Osteoblast (primary cell): ENCODE measurements around the gene P2RX4. TPM values are rescaled to one million over a fixed set of nuclear protein-coding genes. Genes with fewer than 3 reads are reported as not detected.

Source experiments
- DNase-seq: peaks from one replicate; pipeline ENCODE4 v3.0.0; 2011; ENCODE audit warnings: low spot score, mixed read lengths; ENCODE audit not compliant: insufficient read length; ENCODE audit errors: missing footprints
- H2AFZ ChIP-seq: 2 replicates; pipeline ENCODE4 v1.6.0; 2011; ENCODE audit warnings: mild to moderate bottlenecking, low read length
- H3K27ac ChIP-seq: 2 replicates; pipeline ENCODE4 v1.5.1; 2011; ENCODE audit warnings: mild to moderate bottlenecking, low read depth, low read length, moderate library complexity
- H3K27me3 ChIP-seq: 2 replicates; pipeline ENCODE4 v1.6.0; 2012; ENCODE audit warnings: mild to moderate bottlenecking, control low read depth, inconsistent platforms, low read length, moderate library complexity; ENCODE audit not compliant: insufficient read depth
- H3K36me3 ChIP-seq: 2 replicates; pipeline ENCODE4 v1.5.1; 2011; ENCODE audit warnings: mild to moderate bottlenecking, low read length, control low read depth, moderate library complexity; ENCODE audit not compliant: insufficient read depth
- H3K4me1 ChIP-seq: 2 replicates; pipeline ENCODE4 v1.5.1; 2011; ENCODE audit warnings: mild to moderate bottlenecking, low read length, control low read depth, moderate library complexity; ENCODE audit not compliant: insufficient read depth
- H3K4me2 ChIP-seq: 2 replicates; pipeline ENCODE4 v1.6.0; 2011; ENCODE audit warnings: mild to moderate bottlenecking, low read length; ENCODE audit not compliant: insufficient read depth
- H3K4me3 ChIP-seq: fragments of 200-600 bp; sonication (generic); 3 replicates; pipeline ENCODE4 v1.5.1; 2012; ENCODE audit warnings: mild to moderate bottlenecking, low read length, inconsistent platforms; ENCODE audit not compliant: insufficient read depth
- H3K79me2 ChIP-seq: 2 replicates; pipeline ENCODE4 v1.6.0; 2012; ENCODE audit warnings: mild to moderate bottlenecking, low read length, control low read depth, inconsistent platforms; ENCODE audit not compliant: insufficient read depth
- H3K9me3 ChIP-seq: 2 replicates; pipeline ENCODE4 v1.5.1; 2011; ENCODE audit warnings: low read depth, low read length, control low read depth
- H4K20me1 ChIP-seq: 2 replicates; pipeline ENCODE4 v1.6.0; 2012; ENCODE audit warnings: mild to moderate bottlenecking, low read length, control low read depth; ENCODE audit not compliant: insufficient read depth
- CTCF ChIP-seq: IDR thresholded peaks from 2 replicates; pipeline ENCODE4 v1.5.1; 2011; ENCODE audit warnings: mild to moderate bottlenecking, low read depth, low read length, moderate library complexity; ENCODE audit errors: extremely low read depth
- total RNA-seq: library from RNA; depleted of rRNA; stranded (reverse); fragments of >200 nt; gene quantifications from 2 replicates; pipeline ENCODE4 v1.2.3, GENCODE V29; 2012

P2RX4 gene
- total RNA-seq, 1 donor, result 23.5 TPM

DNA sequence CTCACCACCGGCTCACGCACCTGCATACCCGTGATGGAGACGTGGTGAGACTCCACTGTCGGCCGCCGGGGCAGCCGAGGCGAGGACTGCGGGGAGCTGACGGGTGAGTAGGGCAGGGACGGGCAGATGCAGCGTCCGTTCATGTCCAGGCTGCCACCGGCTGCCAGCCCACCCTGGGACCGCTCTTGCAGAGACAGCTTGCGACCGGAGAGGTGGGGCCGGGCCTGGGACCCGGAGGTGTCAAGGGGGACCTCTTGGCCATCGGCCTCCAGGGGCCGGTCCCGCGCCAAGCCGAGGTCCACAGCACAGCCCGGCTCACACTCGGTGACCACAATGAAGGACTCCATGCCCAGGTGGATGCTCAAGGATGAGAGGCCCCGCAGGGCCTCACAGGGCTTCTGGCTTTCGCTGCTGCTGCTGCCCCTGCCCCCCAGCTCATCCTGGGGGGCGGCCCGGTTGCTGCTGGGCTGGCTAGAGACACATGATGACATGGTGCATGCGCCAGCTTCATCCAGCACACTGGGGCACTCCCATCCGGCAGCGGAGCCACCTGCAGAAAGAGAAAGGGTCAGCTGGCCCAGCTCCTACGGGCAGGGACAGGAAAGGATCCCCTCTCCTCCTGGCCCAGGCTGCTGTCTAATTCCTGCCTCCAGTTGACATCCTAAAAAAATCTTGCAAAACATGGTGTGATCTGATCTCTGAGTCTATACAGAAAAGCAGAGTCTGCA, 64.3 kb downstream of the P2RX4 start:
- Histone ChIP-seq H3K27ac (no peak overlapping the region), H4K20me1 (peaks cover 12% of the 10 kb centered on the region), H3K4me3 (no peak overlapping the region), H3K79me2 (peaks cover 33% of the 10 kb centered on the region), H3K36me3 (peaks cover 20% of the 10 kb centered on the region), H3K4me2 (no peak overlapping the region), H3K27me3 (no peaks in the 10 kb centered on the region), H3K4me1 (peaks cover 9% of the 10 kb centered on the region), H3K9me3 (no peaks in the 10 kb centered on the region), H2AFZ (no peak overlapping the region)
- TF ChIP-seq CTCF, result no peak
- no peak for DNase-seq

DNA sequence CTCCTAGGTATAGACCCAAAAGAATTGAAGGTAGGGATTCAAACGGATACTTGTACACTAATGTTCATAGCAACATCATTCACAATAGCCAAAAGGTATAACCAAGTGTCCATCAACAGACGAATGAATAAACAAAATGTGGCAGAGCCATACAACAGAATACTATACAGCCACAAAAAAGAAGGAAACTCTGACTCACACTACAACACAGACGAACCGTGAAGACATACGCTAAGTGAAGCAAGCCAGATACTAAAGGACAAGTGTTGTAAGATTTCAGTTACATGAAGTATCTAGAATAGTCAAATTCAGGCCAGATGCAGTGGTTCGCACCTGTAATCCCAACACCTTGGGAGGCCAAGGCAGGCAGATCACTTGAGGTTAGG, 67.4 kb downstream of the P2RX4 start:
- Histone ChIP-seq H3K4me2 (peak overlapping the region; percentile 26), H4K20me1 (peaks cover 12% of the 10 kb centered on the region), H3K9me3 (no peaks in the 10 kb centered on the region), H3K36me3 (peaks cover 16% of the 10 kb centered on the region), H3K4me3 (no peak overlapping the region), H3K79me2 (peaks cover 50% of the 10 kb centered on the region), H2AFZ (peak overlapping the region; percentile 10), H3K27ac (peak overlapping the region; percentile 75), H3K27me3 (no peaks in the 10 kb centered on the region), H3K4me1 (peaks cover 9% of the 10 kb centered on the region)
- TF ChIP-seq CTCF, result no peak
- no peak for DNase-seq

DNA sequence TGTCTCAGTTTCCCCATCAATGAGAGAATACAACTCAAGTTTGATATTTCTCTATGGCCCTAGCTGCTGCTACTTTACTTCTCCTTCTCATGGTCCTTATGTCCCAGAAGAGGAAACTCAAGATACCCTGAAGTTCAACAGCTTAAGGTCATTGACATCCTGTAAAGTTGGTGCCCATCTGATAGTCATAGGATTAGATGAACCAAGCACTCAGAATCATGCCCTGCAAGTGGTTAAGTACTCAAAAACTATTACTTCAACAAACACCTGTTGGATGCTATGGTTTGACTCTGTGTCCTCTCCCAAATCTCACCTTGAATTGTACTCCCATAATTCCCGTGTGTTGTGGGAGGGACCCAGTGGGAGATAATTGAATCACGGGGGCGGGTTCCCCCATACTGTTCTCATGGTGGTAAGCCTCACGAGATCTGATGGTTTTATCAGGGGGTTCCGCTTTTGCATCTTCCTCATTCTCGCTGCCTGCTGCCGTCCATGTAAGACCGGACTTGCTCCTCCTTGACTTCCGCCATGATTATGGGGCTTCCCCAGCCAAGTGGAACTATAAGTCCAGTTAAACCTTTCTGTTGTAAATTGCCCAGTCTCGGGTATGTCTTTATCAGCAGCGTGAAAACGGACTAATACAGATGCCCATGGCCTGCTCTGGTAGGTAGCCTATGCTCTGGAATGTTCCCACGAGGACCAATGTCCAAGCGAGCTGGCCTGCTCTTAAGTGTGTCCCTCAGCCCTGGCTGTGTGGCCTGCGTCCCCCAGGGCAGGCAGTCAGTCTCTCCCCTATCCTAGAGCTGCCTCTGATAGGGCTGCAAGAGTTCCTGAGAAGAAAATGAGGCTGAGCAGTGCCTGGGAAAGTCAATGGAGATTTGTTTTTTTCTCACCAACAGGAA, 68.5 kb downstream of the P2RX4 start:
- no peak overlapping the region for H3K27ac ChIP-seq
- peaks cover 54% of the 10 kb centered on the region for H3K79me2 ChIP-seq

More for the DNA sequence above, 68.5 kb downstream of the P2RX4 start:
- no peak overlapping the region for H3K4me2 ChIP-seq
- peaks cover 8% of the 10 kb centered on the region for H4K20me1 ChIP-seq
- H3K9me3 ChIP-seq, result no peaks in the 10 kb centered on the region
- DNase-seq, result no peak
- no peak overlapping the region for H3K4me3 ChIP-seq
- no peak overlapping the region for H2AFZ ChIP-seq
- H3K4me1 ChIP-seq, result peaks cover 9% of the 10 kb centered on the region
- peaks cover 11% of the 10 kb centered on the region for H3K36me3 ChIP-seq
- no peak for TF ChIP-seq CTCF
- no peaks in the 10 kb centered on the region for H3K27me3 ChIP-seq
